GM06990 (cell line): ENCODE data around the gene PLA2G6.

Experiments
- DNase-seq: peaks from one replicate; pipeline ENCODE4 v3.0.0-alpha.2; 2011; ENCODE audit not compliant: insufficient read length; ENCODE audit errors: extremely low read depth
- H3K27me3 ChIP-seq: replicated peaks from 2 replicates; pipeline ENCODE4 v1.6.0; 2011; ENCODE audit warnings: low read length; ENCODE audit not compliant: control insufficient read depth, insufficient read depth
- H3K36me3 ChIP-seq: 2 replicates; pipeline ENCODE4 v1.5.1; 2011; ENCODE audit warnings: low read length; ENCODE audit not compliant: control insufficient read depth, insufficient read depth
- H3K4me3 ChIP-seq: replicated peaks from 2 replicates; pipeline ENCODE4 v1.5.1; 2011; ENCODE audit warnings: low read depth, mild to moderate bottlenecking, control low read depth, low read length
- TF ChIP-seq, protein P1 (sequence below): IDR thresholded peaks from 2 replicates; pipeline ENCODE4 v1.5.1; 2011; ENCODE audit warnings: low read length, control low read depth, mild to moderate bottlenecking, inconsistent platforms; ENCODE audit not compliant: insufficient read depth, poor library complexity, severe bottlenecking

Gene PLA2G6

GRCh38 chr22:38072322-38073149, 109.1 kb downstream of the PLA2G6 start:
- H3K27me3 ChIP-seq = no peaks in the 10 kb centered on the region
- DNase-seq = no peak
- peaks cover 15% of the 10 kb centered on the region for H3K36me3 ChIP-seq
- TF ChIP-seq, protein P1, sequence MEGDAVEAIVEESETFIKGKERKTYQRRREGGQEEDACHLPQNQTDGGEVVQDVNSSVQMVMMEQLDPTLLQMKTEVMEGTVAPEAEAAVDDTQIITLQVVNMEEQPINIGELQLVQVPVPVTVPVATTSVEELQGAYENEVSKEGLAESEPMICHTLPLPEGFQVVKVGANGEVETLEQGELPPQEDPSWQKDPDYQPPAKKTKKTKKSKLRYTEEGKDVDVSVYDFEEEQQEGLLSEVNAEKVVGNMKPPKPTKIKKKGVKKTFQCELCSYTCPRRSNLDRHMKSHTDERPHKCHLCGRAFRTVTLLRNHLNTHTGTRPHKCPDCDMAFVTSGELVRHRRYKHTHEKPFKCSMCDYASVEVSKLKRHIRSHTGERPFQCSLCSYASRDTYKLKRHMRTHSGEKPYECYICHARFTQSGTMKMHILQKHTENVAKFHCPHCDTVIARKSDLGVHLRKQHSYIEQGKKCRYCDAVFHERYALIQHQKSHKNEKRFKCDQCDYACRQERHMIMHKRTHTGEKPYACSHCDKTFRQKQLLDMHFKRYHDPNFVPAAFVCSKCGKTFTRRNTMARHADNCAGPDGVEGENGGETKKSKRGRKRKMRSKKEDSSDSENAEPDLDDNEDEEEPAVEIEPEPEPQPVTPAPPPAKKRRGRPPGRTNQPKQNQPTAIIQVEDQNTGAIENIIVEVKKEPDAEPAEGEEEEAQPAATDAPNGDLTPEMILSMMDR = no peak
- H3K4me3 ChIP-seq = no peak overlapping the region

DNA sequence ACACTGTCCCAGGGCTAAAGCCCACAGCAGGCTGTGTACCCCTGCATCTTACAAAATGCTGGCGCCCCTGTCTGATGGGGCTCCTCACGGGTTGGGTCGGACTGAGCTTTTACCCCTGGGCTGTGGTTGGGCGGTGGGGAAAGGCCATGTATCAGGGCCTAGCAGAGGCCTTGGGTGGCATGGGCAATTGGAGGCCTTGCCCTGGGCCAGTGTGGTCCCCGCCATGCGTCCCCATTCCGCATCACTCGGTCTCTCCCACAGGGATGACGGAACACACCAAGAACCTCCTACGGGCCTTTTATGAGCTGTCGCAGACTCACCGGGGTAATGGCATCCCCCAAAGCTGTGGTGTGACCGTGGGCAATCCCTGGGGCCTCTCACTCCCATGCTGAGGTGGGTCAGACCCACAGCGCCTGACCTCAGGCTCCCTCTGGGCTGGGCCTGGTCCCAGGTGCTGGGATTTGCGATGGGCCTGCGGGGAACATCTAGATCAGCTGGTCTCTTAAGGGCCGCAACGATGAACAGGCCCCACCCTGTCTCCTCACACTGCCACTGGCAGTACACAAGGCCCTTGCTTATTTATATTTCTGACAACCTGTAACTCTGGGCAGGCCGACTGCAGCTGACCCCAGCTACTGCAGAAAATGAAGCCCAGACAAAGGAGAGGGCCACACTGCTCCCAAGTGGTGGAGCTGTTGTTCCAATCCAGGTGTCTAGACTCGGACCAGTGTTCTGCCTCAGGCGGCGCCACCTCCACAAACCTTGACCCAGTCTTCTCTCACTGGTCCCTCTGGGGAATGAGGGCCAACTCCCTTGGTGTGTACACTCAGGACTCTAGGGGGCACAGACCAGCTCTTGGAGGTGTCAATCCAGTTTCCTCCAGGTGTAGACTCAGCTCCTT, 110.0 kb downstream of the PLA2G6 start:
- H3K4me3 ChIP-seq = no peak overlapping the region
- TF ChIP-seq, protein P1 = no peak
- H3K27me3 ChIP-seq = no peaks in the 10 kb centered on the region
- peaks cover 15% of the 10 kb centered on the region for H3K36me3 ChIP-seq
- DNase-seq = no peak

GRCh38 chr22:38070250-38070921, 111.2 kb downstream of the PLA2G6 start:
- no peak for DNase-seq
- no peak overlapping the region for H3K4me3 ChIP-seq
- H3K36me3 ChIP-seq = peaks cover 23% of the 10 kb centered on the region
- no peaks in the 10 kb centered on the region for H3K27me3 ChIP-seq
- TF ChIP-seq, protein P1 = no peak

DNA sequence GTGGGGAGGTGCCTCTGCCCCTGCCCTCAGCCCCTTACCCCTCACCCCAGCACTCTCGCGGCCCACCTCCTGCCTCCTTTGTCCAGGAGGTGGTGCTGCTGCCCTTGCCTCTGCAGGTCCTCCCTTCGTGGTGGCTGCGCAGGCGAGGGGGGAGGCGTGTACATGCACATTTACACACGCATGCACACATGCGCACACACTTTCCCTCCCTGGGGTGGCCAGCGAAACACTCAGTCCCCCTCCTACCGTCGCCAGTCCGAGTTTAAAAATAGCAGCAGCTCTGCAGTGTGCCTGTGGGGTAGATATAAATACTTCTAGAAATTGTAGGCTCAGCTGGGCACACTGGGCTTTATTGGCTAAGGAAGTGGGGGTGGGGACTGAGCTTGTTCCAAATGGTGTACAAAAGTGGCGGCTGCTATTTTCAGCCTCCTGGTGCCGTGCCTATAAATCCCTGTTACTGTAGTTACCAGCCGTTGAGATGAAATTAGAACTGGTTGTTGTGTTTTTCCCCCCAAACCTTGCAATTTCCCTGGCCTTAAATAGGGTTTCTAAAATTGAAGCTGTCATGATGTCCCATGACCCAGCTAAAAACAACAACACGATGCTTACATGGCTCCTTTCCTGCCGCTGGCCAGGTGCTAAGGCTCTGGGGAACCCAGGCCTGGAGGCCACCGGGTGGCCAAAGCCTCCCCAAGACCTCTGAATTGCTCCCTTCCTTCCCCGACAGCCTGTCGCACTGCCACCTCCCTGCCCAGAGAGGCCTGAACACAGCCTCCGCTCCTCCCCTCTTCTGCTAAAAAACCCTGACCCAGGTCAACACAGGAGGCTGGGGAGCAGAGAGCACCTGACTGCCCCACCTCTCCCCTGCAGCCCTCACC, 112.0 kb downstream of the PLA2G6 start:
- TF ChIP-seq, protein P1 = peak; percentile 47
- no peak for DNase-seq
- Histone ChIP-seq H3K4me3 (no peak overlapping the region), H3K27me3 (no peaks in the 10 kb centered on the region), H3K36me3 (peaks cover 25% of the 10 kb centered on the region)
